Stimulated activated CD8-positive, alpha-beta memory T cell treated with anti-CD3 and anti-CD28 coated beads, Interleukin-12 subunit alpha, Interleukin-12 subunit beta, amount 100 ng/mL, for 24 hours (primary cell): ENCODE data around the gene SND1.

Source experiments
- DNase-seq: peaks from one replicate; pipeline ENCODE4 v3.0.0-alpha.2; 2020; ENCODE audit errors: extremely low read depth

SND1 gene

DNA sequence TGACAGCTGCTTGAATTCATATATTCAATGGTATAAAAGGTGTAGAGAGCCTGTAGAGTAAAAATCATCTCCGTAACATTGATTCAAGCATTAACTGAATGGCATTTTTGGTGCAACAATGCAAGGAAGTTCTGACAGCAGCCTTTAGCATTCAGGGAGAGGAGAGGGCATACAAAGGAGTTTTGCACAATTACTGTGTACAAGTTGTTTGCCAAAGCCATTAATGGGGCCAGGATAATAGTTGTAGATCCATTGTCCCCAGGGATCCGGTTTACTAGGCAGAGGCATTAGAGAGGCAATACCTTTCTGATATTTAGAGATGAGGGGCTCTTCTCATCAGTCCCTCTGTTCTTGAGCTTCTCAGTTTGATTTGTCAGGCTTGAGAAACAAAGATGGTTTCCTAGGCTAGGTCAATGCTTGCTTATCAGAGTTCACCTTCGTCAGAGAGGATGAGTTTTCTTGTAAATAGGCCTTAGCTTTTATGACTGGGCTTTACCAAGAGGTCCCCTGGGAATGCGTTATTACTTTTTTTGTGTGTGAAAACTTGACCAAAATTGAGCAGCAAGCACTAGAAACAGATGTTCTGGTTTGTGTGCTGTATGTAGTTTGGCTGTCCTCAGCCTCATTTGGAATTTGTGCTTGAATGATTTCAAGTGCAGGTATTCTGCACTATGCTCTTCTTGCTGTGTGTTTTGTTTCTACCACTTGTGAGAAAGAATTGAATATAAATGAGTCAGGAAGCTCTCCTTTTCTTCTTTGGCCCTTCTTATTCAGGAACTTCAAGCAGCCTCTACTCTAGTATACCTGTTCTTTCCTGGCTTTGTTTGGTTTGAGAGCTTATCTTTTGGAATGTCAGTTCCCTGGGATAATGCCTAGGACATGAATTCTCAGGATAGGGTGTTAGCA, 32.0 kb downstream of the SND1 start:
- no peak for DNase-seq

DNA sequence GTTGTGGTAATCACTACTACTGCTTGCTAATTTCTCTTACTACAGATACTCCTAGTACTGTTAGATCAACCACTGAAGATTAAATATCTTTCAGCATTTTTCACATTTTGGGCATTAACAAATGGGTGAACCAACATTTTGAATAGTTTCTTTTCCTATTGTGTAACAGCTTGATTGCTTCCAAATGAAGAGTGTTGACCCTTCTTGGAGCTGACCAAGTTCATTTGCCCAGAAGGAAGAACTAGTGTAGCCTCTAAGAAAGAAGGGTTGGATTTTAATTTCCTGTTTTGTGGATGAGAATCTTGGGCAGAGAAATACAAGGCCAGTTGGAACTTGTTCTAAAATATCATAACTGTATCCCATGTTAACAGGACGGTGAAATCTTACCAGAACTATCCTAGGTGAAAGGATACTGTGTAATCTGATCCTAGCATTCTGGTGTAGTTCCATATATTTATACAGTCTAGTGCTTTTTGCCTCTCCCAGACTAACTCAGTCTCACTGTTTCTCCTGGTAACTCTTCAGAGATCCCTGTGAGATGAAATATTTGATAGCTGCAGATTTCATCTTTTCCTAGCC, 37.3 kb downstream of the SND1 start:
- DNase-seq: no peak

DNA sequence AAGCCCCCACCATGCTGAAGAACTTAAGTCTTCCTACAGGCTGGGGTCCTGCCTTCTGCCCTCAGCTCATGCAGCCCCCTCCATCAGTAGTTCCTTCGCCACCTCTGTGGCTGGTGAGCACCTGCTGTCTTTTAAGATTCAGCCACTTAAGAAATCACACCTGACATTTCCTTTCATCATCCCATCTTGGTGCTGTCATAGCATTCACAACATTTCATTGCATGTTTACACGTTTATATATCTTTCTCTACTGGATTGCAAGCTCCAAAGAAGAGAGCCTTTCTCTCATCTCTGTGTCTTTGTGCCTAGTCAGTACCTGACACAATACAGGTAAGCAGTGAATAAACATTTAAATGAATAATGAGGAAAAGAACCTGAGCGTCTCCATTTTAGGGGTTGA, 38.3 kb downstream of the SND1 start:
- no peak for DNase-seq

DNA sequence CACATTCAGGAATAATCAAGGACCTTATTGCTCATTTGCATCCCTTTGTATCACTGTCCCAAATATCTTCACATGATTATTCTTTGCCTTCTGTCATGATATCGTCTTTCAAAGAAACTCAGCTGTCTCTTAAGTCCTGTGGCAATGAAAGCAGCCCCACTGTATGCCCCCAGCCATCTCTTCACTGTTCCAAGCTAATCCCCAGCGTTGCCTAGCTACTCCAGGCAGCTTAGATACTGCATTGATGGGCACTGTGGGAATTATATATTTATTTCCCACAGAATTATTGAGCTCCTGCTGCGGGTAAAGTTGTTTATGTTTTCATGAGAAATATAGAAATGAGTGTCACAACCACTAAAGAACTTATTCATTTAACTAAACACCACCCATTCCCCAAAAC, 38.8 kb downstream of the SND1 start:
- DNase-seq: no peak

DNA sequence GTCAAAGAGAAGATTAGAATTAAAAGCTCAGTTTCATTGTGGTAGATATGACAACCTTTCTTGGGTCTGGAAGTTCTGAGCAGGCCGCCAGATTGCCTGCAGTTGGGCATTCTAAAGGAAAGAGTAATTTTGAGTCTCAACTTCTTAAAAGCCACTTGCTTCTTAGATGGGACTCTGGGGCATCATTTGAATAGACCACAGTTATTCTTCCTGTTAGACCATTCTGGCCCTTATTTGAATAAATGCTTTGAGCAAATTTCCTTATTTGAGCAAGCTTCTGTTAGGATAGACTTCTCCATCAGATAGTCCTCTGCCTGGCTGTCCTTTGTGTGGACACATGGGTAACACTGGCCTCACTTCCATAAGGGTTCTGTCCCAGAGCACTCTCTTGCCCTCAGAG, 40.2 kb downstream of the SND1 start:
- no peak for DNase-seq

DNA sequence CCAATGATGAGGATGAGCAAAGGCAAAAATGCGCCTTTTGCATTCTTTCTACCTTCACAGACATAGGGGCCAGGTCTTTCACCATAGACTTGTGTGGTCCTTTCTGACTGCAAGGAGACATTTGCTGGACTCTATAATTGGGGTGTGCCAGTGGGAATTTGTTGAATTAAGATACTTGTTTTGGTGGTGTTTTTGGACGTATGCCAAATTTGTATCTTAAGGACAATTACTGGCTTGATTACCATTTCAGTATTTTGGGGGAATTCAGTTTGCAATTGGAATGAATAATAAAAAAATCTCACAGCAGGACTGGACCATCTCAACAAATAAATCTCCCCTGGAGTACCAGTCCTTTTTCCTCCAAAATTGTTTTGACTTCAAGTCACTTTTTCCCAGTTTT, 47.9 kb downstream of the SND1 start:
- DNase-seq: no peak

DNA sequence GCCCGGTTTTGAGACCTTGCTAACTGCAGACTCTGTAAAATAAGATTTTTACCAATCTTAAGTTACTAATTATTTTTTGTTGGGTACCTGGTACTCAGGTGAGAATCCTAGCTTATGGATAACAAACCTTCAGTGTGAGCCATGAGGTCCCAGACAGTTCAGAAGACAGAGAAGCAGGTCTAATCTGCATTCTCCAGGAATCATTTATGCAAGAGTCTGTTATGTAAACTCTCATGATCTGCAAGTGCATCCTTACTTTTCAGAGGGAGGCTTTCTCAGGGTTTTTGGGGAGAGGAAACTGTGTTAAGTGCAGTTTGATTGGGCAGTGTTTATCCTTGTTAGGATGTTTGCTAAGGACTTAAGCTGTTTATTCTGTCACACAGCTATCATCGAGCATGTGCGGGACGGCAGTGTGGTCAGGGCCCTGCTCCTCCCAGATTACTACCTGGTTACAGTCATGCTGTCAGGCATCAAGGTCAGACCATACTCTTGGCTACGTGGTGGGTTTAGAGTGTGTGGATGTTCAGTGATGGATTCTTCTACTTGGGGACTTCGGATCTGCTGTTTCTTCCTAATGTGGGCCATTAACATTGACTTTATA, 50.2 kb downstream of the SND1 start:
- no peak for DNase-seq

DNA sequence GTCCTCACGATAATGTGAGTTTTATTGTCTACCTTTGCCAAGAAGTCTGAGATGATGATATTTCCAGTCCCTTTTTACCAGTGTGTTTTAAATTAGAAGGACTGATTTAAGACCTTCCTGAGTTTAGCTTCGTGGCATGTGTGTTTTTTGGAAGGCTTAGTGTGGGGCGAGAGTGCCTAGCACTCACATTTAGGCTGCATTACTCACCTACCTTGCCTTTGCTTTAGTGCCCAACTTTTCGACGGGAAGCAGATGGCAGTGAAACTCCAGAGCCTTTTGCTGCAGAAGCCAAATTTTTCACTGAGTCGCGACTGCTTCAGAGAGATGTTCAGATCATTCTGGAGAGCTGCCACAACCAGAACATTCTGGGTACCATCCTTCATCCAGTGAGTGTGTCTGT, 50.9 kb downstream of the SND1 start:
- no peak for DNase-seq

DNA sequence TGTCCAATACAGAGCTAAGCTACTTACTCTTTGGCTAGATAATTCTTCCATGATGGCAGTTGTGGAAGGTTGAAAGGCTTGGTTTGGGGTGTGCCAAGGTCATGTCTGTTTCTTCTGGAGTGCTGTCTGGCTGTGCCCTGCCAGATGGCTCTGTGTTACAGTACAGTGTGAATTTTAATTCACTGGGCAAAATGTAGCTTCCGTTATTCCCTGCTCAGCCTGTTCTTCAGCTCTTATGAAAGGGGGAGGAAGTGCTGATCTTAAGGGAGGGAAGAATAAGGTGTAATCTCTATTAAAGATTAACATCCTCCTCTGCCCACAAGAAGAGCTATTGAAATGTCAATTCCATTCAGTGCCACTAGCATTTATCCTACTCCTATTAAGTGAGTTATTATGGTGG, 52.2 kb downstream of the SND1 start:
- DNase-seq: no peak

DNA sequence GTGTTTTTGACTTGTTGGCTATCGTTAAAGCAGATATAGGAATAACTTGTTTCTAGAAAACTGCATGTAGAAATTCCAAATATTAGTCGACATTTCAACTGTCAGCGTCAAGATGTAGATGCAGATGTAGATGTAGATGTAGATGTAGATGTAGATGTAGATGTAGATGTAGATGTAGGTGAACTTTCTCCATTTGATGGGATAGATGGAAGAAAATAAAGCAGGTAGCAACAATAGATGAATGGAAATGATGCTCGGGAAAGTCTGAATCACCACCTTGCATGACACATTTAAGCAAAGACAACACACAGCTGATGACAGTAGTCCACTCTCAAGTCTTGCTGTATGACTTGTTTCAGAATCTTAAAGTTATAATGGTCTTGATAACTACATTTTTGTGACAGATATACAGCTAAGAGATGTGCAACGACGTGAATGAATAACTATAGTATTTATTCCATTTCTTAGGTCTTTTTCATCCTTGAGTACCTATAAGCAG, 53.5 kb downstream of the SND1 start:
- DNase-seq: no peak

DNA sequence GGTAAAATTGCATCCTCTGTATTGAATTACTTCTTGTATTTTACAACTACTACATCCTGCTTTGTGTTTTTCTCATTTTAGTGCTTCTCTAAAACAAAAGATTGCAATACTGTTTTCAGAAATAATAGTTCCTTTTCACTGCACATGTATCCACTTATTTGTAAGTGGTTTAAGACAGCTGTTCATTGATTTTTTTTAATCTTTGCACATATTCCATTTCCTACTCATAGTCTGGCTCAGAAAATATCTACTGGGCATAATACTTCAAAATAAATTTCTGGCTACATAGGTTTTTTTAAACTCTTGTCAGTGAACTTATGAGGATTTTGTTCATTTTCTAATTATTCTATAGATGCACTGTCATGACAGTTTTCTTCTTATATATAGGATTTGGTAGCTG, 54.8 kb downstream of the SND1 start:
- no peak for DNase-seq

DNA sequence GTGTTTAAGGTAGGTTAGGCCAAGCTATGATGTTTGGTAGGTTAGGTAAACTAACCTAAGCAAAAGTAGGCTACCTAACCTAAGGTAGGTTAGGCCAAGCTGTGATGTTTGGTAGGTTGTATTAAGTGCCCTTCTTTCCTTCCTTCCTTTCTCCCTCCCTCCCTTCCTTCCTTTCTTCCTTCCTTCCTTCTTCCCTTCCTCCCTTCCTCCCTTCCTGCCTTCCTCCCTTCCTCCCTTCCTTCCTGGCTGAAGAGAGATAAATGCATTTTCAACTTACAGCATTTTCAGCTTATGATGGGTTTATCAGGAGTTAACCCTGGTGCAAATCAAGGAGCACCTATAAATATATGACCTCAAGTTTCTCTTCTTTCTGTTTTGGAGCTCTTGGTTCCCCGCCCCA, 56.2 kb downstream of the SND1 start:
- no peak for DNase-seq

DNA sequence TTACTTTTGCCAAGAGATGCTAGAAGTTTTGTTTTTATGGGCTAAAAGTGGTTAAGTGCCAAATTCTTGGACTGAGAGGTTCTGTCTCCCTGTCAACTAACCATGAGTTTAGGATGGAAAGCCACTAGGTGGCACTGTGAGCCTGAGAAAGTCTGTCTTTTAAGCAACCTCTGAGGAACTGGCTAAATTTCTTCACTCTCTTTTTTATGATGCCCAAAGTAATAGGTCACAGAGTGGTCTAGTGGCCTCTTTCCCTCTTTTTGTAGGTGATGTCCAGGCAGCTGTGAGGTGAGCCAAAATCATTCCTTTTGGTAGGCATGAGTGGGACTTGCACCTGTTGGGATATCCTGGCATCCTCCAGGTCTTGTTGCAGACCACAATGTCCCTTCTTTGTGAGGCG, 56.8 kb downstream of the SND1 start:
- DNase-seq: peak; percentile 32

DNA sequence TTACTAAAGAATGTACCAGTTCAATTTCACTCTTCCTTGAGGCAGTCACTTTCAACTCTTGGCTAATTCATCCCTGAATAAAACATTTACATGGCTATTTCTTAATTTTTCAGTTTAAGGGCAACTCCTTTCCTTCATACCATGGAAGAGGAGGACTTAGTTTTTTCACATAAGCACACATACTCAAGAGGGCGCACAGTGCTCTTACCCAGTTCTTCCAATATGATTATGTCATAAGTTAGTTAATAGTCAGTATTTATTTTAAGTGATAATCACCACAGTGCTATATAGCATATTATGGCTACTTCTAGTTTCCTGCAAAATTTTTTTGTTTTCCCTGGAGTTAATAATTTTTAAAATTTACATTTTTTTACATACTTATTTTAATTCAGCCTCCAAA, 58.6 kb downstream of the SND1 start:
- DNase-seq: no peak

DNA sequence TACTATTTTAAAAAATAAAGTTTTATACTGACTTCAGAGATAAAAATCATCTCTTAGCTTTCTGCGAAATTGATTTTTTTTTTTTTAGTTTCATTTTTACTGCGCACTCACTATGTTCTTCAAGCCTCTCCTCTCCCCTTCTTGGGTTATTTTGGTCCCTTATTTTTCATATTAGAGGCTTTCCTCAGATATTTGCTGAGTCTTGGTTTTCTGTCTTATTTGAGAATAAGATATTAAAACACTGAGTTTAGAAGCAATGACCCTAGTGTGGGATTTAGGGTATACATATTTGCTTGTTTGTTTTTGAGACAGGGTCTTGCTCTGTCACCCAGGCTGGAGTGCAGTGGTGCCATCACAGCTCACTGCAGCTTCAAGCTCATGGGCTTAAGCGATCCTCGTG, 59.9 kb downstream of the SND1 start:
- DNase-seq: no peak

DNA sequence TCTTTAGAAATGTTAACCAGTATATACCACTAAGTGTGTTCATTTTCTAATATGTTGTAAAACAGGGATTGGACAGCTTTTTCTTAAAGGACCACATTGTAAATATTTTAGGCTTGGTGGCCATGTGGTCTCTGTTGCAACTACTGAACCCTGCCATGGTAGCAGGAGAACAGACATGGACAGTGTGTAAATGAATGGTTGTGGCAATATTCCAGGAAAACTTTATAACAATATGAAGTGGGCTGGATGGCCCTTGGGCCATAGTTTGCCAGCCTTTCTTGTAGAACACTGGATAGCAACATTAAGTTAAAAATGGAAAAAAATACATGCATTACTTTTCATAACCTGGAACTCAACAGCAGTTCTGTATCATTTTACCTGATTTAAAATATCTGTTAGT, 61.0 kb downstream of the SND1 start:
- DNase-seq: no peak

DNA sequence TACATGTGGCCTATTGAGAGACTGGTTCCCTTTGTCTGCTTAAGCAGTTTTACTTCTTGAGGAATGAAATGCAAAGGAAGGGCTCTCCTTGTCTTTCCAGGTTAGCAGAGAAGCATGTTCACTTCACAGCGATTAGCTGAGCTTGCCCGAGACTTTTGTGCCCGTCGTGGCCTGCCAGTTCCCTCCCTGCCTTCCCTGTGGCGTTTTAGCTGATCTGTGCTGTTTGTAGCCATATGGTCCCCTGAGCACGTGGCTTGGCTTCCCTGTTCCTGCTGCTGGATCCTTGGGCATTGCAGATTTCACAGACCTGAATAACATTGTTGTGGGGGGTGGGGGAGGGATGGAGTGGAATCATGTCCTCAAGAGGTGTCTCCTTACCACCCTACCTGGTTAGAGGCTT, 61.8 kb downstream of the SND1 start:
- DNase-seq: no peak

DNA sequence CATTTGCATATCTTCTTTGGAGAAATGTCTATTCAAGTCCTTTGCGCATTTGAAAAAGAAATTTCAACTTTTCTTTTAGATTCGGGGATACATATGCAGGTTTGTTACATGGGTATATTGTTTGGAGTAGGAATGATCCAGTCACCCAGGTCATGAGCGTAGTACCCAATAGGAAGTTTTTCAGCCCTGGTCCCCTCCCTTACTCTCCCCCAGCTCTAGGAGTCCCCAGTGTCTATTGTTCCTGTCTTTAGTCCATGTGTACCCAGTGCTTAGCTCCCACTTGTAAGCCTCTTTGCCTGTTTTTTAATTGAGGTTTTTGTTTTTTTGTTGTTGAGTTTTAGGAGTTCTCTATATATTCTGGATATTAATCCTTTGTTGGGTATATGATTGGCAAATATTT, 63.3 kb downstream of the SND1 start:
- DNase-seq: no peak

DNA sequence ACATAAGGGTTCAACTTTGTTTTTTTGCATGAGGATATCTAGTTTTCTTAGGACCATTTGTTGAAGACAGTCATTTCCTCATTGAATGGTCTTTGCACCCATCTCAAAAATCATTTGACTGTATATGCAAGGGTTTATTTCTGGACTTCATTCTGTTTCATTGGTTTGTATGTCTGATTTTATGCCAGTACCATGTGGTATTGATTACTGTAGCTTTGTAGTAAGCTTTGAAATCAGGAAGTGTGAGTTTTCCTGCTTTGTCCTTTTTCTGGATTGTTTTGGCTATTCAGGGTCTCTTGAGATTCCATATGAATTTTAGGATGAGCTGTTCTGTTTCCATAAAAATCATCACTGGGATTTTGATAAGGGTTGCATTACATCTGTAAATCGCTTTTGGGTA, 63.9 kb downstream of the SND1 start:
- no peak for DNase-seq

DNA sequence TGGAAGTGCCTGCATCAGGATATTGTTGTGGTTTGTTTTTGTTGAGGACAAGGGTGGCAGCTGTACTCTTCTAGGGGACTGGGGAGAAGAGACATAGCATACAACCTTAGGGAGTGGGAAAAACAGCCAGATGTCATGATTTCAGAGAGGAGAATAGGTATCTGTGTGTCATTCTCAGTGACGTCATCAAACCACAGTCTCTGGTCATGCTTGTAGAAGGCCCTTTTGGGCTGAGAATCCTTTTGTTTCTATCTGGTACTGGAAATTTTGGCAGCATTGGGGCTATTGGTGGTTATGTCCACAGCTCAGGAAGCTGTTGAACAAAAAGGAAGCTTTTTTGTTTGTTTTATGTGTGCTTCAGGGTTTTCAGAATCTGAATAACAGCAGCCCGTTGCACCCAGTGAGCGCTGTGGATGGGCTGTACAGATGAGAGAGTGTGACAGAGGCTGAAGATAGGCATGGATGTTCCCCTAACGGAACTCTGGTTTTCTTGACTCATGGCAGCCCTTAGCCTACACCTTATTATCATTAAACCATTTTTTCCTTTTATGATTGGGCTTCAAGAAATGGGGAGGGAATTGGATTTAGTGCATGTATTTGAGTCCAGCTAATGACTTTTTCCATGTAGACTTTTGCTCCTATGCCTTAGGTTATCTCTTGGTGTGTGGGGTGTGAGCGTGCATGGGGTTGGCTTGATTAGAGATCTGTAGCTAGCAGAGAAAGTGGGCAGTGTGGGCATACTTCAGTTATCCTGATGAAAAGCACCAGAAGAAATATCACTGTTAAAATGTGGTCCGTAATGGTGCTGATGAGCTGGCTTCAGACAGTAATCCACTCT, 65.7 kb downstream of the SND1 start:
- DNase-seq: no peak

DNA sequence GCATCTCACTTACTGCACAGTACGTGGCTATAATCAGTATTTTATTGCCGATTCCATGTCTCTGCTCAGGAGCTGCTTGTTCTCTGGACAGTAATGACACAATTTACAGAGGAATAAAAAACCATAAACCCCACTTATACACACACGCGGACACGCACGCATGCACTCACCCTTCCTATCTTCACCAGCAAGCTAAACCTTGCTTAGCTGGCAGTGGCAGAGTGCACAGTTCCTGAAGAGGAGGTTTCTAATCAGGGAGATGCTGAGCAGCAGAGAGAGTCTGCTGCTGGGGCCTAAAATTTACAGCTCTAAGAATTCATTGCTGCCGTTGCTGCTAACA, 66.3 kb downstream of the SND1 start:
- no peak for DNase-seq

DNA sequence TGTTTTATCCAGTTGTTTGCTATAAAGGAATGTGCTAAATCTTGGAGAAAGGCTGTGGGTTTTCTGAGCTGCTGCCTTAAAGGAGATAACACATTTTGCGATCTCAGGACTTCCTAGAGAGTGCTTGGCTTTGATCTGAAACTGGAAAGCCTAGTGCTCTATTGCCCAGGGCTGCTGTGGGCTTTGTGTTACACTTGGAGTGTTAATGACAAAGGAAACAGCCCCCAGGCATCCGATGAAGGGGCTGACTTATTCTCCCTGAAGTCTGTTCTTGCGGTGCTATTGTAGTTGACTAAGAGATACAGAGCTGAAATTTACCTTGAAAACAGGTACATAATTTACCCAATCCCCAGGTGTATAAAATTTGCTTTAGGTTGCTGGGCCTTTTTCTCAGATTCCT, 74.5 kb downstream of the SND1 start:
- DNase-seq: no peak
